Ishikawa (cell line): ENCODE measurements around the gene WNK1.

ENCODE experiments used
- CEBPB ChIP-seq: IDR thresholded peaks from 2 replicates; pipeline ENCODE4 v1.6.1; 2012
- CREB1 ChIP-seq: IDR thresholded peaks from 2 replicates; pipeline ENCODE4 v1.6.1; 2012; ENCODE audit warnings: low read depth
- EP300 ChIP-seq: IDR thresholded peaks from 2 replicates; pipeline ENCODE4 v1.6.1; 2012; ENCODE audit warnings: borderline replicate concordance
- FOXM1 ChIP-seq: IDR thresholded peaks from 2 replicates; pipeline ENCODE4 v1.6.1; 2012; ENCODE audit warnings: low read depth, borderline replicate concordance
- TAF1 ChIP-seq: IDR thresholded peaks from 2 replicates; pipeline ENCODE4 v1.6.1; 2012; ENCODE audit warnings: low read depth, mild to moderate bottlenecking
- TCF12 ChIP-seq: IDR thresholded peaks from 2 replicates; pipeline ENCODE4 v1.6.1; 2012; ENCODE audit warnings: low read depth
- TEAD4 ChIP-seq: IDR thresholded peaks from 2 replicates; pipeline ENCODE4 v1.6.1; 2012
- USF1 ChIP-seq: IDR thresholded peaks from 2 replicates; pipeline ENCODE4 v1.6.1; 2012
- YY1 ChIP-seq: IDR thresholded peaks from 2 replicates; pipeline ENCODE4 v1.6.1; 2012; ENCODE audit warnings: low read depth
- ZBTB7A ChIP-seq: IDR thresholded peaks from 2 replicates; pipeline ENCODE4 v1.6.1; 2012; ENCODE audit warnings: low read depth
- TF ChIP-seq, protein P1 (sequence below): IDR thresholded peaks from 2 replicates; pipeline ENCODE4 v1.6.1; 2012; ENCODE audit warnings: low read depth, mild to moderate bottlenecking
- TF ChIP-seq, protein P2 (sequence below): IDR thresholded peaks from 2 replicates; pipeline ENCODE4 v1.6.1; 2012

DNA sequence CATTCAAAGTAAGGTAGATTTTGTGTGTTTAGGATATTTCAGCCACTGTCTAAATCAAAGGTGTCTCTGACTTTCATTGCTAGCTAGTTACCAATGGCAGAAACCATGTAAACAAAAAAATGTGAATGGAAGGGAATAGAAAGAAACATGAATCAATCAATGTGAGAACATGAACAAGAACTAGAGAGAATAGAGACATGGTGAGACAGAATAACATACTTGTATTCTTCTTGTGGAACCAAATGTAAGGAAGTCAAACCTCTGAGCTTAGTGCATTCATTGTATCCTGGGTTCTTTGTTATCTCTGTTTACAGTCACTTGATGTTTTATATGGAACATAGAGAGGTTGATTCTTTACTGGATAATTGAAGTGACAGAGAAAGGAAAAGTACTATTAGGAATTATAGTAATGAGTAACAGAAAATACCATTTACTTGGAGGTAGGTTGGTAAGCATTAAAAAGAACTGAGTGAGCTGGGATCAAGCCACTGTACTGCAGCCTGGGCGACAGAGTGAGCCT, 2.6 kb upstream of the WNK1 start:
- TF ChIP-seq EP300 = no peak
- TF ChIP-seq CEBPB = no peak
- no peak for TF ChIP-seq TAF1
- TF ChIP-seq YY1 = no peak
- no peak for TF ChIP-seq ZBTB7A
- TF ChIP-seq, protein P1, sequence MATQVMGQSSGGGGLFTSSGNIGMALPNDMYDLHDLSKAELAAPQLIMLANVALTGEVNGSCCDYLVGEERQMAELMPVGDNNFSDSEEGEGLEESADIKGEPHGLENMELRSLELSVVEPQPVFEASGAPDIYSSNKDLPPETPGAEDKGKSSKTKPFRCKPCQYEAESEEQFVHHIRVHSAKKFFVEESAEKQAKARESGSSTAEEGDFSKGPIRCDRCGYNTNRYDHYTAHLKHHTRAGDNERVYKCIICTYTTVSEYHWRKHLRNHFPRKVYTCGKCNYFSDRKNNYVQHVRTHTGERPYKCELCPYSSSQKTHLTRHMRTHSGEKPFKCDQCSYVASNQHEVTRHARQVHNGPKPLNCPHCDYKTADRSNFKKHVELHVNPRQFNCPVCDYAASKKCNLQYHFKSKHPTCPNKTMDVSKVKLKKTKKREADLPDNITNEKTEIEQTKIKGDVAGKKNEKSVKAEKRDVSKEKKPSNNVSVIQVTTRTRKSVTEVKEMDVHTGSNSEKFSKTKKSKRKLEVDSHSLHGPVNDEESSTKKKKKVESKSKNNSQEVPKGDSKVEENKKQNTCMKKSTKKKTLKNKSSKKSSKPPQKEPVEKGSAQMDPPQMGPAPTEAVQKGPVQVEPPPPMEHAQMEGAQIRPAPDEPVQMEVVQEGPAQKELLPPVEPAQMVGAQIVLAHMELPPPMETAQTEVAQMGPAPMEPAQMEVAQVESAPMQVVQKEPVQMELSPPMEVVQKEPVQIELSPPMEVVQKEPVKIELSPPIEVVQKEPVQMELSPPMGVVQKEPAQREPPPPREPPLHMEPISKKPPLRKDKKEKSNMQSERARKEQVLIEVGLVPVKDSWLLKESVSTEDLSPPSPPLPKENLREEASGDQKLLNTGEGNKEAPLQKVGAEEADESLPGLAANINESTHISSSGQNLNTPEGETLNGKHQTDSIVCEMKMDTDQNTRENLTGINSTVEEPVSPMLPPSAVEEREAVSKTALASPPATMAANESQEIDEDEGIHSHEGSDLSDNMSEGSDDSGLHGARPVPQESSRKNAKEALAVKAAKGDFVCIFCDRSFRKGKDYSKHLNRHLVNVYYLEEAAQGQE = no peak
- TF ChIP-seq, protein P2, sequence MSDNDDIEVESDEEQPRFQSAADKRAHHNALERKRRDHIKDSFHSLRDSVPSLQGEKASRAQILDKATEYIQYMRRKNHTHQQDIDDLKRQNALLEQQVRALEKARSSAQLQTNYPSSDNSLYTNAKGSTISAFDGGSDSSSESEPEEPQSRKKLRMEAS = 0 out of 2 replicates have a peak, but pooled peaks have one; percentile 8
- no peak for TF ChIP-seq CREB1
- TF ChIP-seq TEAD4 = no peak
- TF ChIP-seq FOXM1 = no peak
- TF ChIP-seq USF1 = no peak
- no peak for TF ChIP-seq TCF12
